ENCODE data around the gene JCAD.

The JCAD gene

GRCh38 chr10:30073045-30073766 lies 13.8 kb upstream of the JCAD start:
- in situ Hi-C loops (cut with MboI; ENCODE audit: low sequenced_read_pairs), result no loop called here

GRCh38 chr10:30072068-30072467 lies 12.7 kb upstream of the JCAD start:
- in situ Hi-C loops (cut with MboI; ENCODE audit: low sequenced_read_pairs), result no loop called here

- in situ Hi-C loops (cut with MboI; ENCODE audit: low sequenced_read_pairs), result no loop called here
These were observed 10.8 kb upstream of the JCAD start for GRCh38 chr10:30070001-30070685.

GRCh38 chr10:30068492-30069223 lies 9.3 kb upstream of the JCAD start:
- in situ Hi-C loops (cut with MboI; ENCODE audit: low sequenced_read_pairs), result no loop called here

DNA sequence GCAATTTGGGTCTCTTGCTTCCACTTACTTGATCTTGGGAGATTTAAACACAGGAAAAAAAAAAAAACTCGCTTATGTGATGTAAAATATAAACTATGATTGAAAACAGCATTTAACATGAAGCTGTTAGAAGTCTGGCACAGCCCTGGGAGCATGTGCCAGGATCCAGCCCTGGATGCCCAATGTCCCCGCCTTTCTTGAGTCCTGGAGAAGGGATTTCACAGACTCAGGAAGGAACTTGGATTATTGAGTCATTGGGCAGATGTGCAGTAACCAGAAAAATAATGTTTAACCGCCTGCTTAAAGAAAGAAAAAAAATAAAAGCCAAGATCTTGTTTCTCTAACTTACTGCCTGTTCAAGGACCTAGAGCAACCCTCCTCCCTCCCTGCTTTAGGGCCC lies 3.7 kb upstream of the JCAD start:
- in situ Hi-C loops (cut with MboI; ENCODE audit: low sequenced_read_pairs), result no loop called here

- in situ Hi-C loops (cut with MboI; ENCODE audit: low sequenced_read_pairs), result no loop called here
These were observed 3.2 kb upstream of the JCAD start for GRCh38 chr10:30062582-30062981.

DNA sequence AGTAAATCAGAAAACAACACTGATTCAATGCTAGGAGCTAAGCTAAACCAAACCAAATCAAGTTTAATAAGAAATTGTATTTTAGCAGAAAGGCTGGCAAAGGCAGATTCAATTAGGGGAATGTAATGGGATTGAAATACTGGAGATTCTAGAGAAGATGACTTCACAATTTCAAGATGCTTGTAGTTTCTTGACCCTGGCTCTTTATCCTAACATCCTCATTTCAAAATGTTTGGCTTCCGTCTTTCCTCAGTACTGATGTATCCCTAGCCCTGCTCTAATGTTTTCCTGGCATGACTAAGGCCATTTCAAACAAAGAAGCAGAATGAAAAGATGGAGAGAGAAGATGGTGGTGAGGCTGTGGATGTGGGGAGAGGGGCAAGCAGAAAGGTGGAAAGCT lies 2.7 kb upstream of the JCAD start:
- in situ Hi-C loops (cut with MboI; ENCODE audit: low sequenced_read_pairs), result no loop called here

- in situ Hi-C loops (cut with MboI; ENCODE audit: low sequenced_read_pairs), result no loop called here
These were observed 735 bp downstream of the JCAD start for GRCh38 chr10:30058570-30059132.

GRCh38 chr10:30057894-30058556 lies 1.4 kb downstream of the JCAD start:
- in situ Hi-C loops (cut with MboI; ENCODE audit: low sequenced_read_pairs), result no loop called here

DNA sequence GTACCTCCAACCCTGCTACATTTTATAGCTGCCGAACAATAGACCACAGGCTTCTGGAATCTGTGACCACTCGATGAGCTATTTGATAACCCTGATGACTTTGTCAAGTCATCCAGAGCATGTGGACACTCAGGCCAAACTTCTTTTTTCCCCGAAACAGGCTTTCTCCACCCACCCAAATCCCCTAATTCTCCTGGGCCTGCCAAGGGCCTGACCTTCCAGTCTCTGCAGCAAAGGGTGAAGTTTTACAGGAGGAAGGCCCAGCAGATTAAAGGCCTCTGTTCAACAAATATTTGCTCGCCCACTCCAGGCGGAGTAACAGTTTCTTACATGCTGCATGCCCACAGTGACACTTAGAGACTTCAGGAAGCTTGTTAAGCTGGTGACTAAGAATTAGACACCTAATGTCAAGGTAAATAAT lies 2.0 kb downstream of the JCAD start:
- in situ Hi-C loops (cut with MboI; ENCODE audit: low sequenced_read_pairs), result no loop called here

DNA sequence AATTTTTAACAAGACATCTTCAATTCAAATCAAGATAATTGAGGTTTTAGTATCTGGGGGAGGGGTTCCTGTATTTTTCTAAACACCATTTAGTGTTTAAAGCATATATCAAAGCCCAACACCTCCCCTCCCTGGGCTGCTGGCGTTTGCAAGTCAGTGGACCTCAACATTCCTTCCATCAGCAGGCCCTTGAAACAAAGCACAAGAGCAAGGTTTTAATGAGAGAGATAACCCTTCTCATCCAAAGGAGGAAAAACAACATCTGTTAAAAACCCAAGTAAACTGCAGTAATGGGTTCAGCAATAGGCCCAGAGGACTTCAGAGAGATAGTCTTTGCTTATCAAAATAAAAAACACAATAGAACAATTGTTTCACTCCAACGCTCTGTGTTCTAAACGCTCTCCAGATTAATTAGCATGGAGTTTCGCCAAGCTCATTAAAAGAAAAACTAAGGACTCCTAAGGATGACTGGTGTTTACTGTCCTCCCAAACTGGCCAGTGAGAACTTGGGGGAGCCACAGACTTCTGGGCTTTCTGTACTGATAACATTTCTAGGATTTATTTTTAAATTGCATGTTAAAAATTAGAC lies 2.5 kb downstream of the JCAD start:
- in situ Hi-C loops (cut with MboI; ENCODE audit: low sequenced_read_pairs), result no loop called here

GRCh38 chr10:30056281-30056680 lies 3.1 kb downstream of the JCAD start:
- in situ Hi-C loops (cut with MboI; ENCODE audit: low sequenced_read_pairs), result no loop called here

GRCh38 chr10:30055226-30055662 lies 4.1 kb downstream of the JCAD start:
- in situ Hi-C loops (cut with MboI; ENCODE audit: low sequenced_read_pairs), result no loop called here

- in situ Hi-C loops (cut with MboI; ENCODE audit: low sequenced_read_pairs), result no loop called here
These were observed 7.3 kb downstream of the JCAD start for GRCh38 chr10:30052062-30052461.

GRCh38 chr10:30051220-30051619 lies 8.2 kb downstream of the JCAD start:
- in situ Hi-C loops (cut with MboI; ENCODE audit: low sequenced_read_pairs), result no loop called here

DNA sequence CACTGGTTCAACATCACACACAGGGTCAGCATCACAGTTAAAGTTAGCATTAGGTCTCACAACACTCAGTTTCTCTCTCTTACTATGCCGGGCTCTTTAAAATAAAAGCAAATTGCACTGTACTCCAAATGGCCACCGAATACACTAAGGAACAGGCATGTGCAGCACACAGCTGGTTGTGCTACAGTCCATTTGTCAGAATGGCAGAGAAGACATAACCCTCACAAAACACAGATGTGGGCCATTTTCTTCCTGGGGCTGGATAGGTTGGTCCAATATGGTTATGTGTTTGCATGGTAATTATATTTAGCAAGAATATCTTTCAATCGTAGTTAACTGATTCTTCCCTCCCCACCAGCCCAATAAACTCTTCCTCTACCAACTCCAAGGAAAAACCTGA lies 9.0 kb downstream of the JCAD start:
- in situ Hi-C loops (cut with MboI; ENCODE audit: low sequenced_read_pairs), result no loop called here

GRCh38 chr10:30048768-30049517 lies 10.4 kb downstream of the JCAD start:
- in situ Hi-C loops (cut with MboI; ENCODE audit: low sequenced_read_pairs), result no loop called here

- in situ Hi-C loops (cut with MboI; ENCODE audit: low sequenced_read_pairs), result no loop called here
These were observed 11.4 kb downstream of the JCAD start for GRCh38 chr10:30047924-30048531.

DNA sequence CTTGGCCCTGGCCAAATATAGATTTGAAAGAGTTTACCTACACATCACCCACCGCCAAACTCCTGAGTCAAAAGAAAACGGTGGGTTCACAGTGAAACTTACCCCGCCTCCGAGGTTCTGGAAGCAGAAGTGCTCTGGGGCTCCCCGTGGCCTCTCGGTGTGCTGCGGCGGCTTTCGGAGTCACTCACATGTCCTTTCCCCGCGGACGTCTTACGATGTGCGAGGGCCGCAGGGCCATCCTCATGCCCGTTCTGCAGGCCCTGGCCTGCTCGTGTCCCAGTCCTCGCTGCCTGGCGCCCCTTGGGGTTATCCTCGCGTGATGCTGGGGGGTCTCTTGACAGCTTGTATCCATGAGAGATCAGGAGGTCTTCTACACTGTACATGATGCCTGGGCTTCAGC lies 12.0 kb downstream of the JCAD start:
- in situ Hi-C loops (cut with MboI; ENCODE audit: low sequenced_read_pairs), result no loop called here

GRCh38 chr10:30046476-30046875 lies 12.9 kb downstream of the JCAD start:
- in situ Hi-C loops (cut with MboI; ENCODE audit: low sequenced_read_pairs), result no loop called here
